Osteoblast (primary cell): ENCODE data around the gene NAV2. TPM values are rescaled to one million over a fixed set of nuclear protein-coding genes. Genes with fewer than 3 reads are reported as not detected.

Experiments
- DNase-seq: peaks from one replicate; pipeline ENCODE4 v3.0.0; 2011; ENCODE audit warnings: low spot score, mixed read lengths; ENCODE audit not compliant: insufficient read length; ENCODE audit errors: missing footprints
- H2AFZ ChIP-seq: 2 replicates; pipeline ENCODE4 v1.6.0; 2011; ENCODE audit warnings: mild to moderate bottlenecking, low read length
- H3K27ac ChIP-seq: 2 replicates; pipeline ENCODE4 v1.5.1; 2011; ENCODE audit warnings: mild to moderate bottlenecking, low read depth, low read length, moderate library complexity
- H3K27me3 ChIP-seq: 2 replicates; pipeline ENCODE4 v1.6.0; 2012; ENCODE audit warnings: mild to moderate bottlenecking, control low read depth, inconsistent platforms, low read length, moderate library complexity; ENCODE audit not compliant: insufficient read depth
- H3K36me3 ChIP-seq: 2 replicates; pipeline ENCODE4 v1.5.1; 2011; ENCODE audit warnings: mild to moderate bottlenecking, low read length, control low read depth, moderate library complexity; ENCODE audit not compliant: insufficient read depth
- H3K4me1 ChIP-seq: 2 replicates; pipeline ENCODE4 v1.5.1; 2011; ENCODE audit warnings: mild to moderate bottlenecking, low read length, control low read depth, moderate library complexity; ENCODE audit not compliant: insufficient read depth
- H3K4me2 ChIP-seq: 2 replicates; pipeline ENCODE4 v1.6.0; 2011; ENCODE audit warnings: mild to moderate bottlenecking, low read length; ENCODE audit not compliant: insufficient read depth
- H3K4me3 ChIP-seq: fragments of 200-600 bp; sonication (generic); 3 replicates; pipeline ENCODE4 v1.5.1; 2012; ENCODE audit warnings: mild to moderate bottlenecking, low read length, inconsistent platforms; ENCODE audit not compliant: insufficient read depth
- H3K79me2 ChIP-seq: 2 replicates; pipeline ENCODE4 v1.6.0; 2012; ENCODE audit warnings: mild to moderate bottlenecking, low read length, control low read depth, inconsistent platforms; ENCODE audit not compliant: insufficient read depth
- H3K9me3 ChIP-seq: 2 replicates; pipeline ENCODE4 v1.5.1; 2011; ENCODE audit warnings: low read depth, low read length, control low read depth
- H4K20me1 ChIP-seq: 2 replicates; pipeline ENCODE4 v1.6.0; 2012; ENCODE audit warnings: mild to moderate bottlenecking, low read length, control low read depth; ENCODE audit not compliant: insufficient read depth
- total RNA-seq: library from RNA; depleted of rRNA; stranded (reverse); fragments of >200 nt; gene quantifications from 2 replicates; pipeline ENCODE4 v1.2.3, GENCODE V29; 2012
- TF ChIP-seq, protein P1 (sequence below): IDR thresholded peaks from 2 replicates; pipeline ENCODE4 v1.5.1; 2011; ENCODE audit warnings: mild to moderate bottlenecking, low read depth, low read length, moderate library complexity; ENCODE audit errors: extremely low read depth

NAV2 gene
- total RNA-seq, 1 donor = 8.7 TPM

DNA sequence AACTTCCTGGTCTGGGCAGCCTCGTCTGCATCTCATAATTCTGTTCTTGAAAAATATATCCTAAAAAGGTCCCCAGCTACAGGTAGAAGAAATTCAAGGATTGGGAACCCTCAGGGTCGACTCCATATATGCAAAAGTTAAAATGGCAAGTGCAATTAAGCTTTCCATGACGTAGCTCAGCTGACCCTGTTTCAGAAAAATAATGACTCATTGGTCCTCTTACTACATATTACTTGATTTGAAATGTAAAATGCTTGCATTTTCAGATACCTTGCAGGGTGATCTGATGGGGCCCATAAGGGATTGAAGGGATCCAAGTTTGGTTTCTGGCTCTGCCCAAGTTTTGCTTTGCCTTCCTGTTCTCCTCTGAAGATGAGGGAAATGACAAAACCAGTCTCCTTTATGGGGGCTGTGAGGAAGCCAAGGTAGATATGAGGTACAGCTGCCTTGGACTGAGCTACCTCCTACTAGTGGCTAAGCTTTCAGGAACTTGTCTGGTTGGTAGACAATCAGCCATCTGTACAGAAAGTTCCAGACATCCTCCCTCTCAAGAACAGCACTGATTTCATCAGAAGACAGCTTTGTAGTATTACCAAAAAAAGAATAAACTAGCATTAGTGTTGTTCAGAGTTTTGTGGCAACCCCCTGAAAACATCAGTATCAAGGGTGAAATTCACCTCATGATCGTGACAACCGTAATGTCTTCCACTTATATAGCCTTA, 270.3 kb downstream of the NAV2 start:
- H3K9me3 ChIP-seq = no peaks in the 10 kb centered on the region
- no peaks in the 10 kb centered on the region for H4K20me1 ChIP-seq
- DNase-seq = no peak
- no peaks in the 10 kb centered on the region for H3K27me3 ChIP-seq
- H3K27ac ChIP-seq = peak overlapping the region; percentile 47
- no peak overlapping the region for H3K4me3 ChIP-seq
- H3K36me3 ChIP-seq = peaks cover 4% of the 10 kb centered on the region
- peaks cover 47% of the 10 kb centered on the region for H3K79me2 ChIP-seq
- no peak overlapping the region for H3K4me2 ChIP-seq
- TF ChIP-seq, protein P1, sequence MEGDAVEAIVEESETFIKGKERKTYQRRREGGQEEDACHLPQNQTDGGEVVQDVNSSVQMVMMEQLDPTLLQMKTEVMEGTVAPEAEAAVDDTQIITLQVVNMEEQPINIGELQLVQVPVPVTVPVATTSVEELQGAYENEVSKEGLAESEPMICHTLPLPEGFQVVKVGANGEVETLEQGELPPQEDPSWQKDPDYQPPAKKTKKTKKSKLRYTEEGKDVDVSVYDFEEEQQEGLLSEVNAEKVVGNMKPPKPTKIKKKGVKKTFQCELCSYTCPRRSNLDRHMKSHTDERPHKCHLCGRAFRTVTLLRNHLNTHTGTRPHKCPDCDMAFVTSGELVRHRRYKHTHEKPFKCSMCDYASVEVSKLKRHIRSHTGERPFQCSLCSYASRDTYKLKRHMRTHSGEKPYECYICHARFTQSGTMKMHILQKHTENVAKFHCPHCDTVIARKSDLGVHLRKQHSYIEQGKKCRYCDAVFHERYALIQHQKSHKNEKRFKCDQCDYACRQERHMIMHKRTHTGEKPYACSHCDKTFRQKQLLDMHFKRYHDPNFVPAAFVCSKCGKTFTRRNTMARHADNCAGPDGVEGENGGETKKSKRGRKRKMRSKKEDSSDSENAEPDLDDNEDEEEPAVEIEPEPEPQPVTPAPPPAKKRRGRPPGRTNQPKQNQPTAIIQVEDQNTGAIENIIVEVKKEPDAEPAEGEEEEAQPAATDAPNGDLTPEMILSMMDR = no peak
- H2AFZ ChIP-seq = no peak overlapping the region
- H3K4me1 ChIP-seq = peaks cover 43% of the 10 kb centered on the region

DNA sequence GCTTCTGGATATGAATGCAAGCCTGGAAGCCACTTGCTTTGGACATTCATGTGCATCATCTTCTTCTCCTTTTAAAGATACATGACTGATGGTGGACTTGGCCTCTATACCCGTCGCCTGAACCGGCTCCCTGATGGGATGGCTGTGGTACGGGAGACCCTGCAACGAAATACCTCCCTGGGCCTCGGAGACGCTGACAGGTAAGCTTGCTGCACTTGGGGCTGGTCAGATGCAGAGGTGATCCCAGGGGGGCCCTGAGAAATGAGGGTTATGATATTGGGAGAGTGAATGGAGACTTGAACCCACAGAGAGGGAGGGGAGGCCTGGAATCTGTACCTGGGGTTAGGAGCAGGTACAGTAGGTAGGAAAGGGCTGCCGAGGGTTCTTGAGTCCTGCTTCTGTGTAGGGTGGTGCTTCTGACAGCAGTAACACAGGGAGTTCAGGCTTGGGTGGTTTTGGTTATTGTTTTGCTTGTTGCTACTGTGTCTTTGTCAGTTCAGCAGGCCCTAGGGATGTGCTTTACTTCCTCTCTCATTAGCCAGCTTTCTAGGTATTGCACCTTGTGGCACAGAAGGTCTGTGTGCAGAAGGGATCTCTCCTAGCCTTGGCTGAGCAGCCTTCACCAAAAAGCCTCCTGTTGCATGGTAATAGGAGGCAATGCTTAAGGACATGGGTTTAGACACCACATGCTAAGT, 271.6 kb downstream of the NAV2 start:
- Histone ChIP-seq H3K4me3 (no peak overlapping the region), H3K27me3 (no peaks in the 10 kb centered on the region), H3K27ac (no peak overlapping the region), H4K20me1 (no peaks in the 10 kb centered on the region), H3K79me2 (peaks cover 41% of the 10 kb centered on the region), H3K4me1 (peaks cover 46% of the 10 kb centered on the region), H3K36me3 (peaks cover 6% of the 10 kb centered on the region), H3K9me3 (no peaks in the 10 kb centered on the region), H2AFZ (no peak overlapping the region), H3K4me2 (no peak overlapping the region)
- TF ChIP-seq, protein P1 = no peak
- no peak for DNase-seq

DNA sequence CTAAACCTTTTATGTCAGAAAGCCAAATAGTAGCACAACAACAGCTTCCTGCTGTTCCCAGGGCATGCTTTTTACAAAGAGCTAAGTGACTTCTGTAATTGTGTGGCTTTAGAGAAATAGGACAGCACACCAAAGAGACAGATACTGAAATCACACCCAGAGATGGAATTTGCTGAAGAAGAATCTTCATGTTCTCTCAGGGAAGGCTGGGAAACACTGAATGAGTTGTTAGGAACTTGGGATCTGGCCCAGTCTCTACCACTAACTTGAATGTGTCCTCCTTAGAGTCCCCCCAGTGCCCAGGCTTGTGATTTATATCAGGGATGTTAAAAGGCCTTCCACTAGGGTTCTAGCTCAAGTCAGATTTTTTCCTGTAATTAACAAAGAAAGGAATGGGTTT, 272.5 kb downstream of the NAV2 start:
- no peaks in the 10 kb centered on the region for H3K27me3 ChIP-seq
- H3K4me1 ChIP-seq = peaks cover 40% of the 10 kb centered on the region
- peak overlapping the region; percentile 11 for H3K27ac ChIP-seq
- no peaks in the 10 kb centered on the region for H4K20me1 ChIP-seq
- no peak overlapping the region for H3K4me2 ChIP-seq
- H3K9me3 ChIP-seq = no peaks in the 10 kb centered on the region
- no peak overlapping the region for H3K4me3 ChIP-seq
- DNase-seq = peak; percentile 25
- H3K79me2 ChIP-seq = peaks cover 36% of the 10 kb centered on the region
- H2AFZ ChIP-seq = no peak overlapping the region
- TF ChIP-seq, protein P1 = no peak
- peaks cover 14% of the 10 kb centered on the region for H3K36me3 ChIP-seq

DNA sequence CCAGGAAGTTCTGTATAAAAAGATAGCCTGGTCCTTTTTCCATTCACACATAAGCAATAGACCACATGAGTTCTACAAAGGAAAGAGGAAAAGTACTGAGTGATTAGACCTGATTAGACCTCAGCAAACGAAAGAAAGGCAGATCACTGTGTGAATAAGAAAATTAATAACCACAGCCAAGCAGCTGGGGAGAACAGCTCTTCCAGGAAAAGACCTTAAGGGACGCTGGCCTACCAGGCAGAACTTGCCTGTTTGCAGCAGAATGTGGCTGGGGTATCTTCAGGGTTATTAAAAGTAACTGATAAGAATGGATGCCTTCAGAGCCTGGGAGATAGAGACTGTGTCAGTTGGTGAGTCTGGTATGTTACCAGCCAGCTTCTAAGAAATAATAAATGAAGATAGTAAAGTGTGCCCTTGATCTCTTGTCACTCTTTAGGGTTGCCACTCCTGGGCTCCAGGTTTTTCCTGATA, 274.7 kb downstream of the NAV2 start:
- peaks cover 24% of the 10 kb centered on the region for H3K4me1 ChIP-seq
- DNase-seq = no peak
- H3K79me2 ChIP-seq = peaks cover 32% of the 10 kb centered on the region
- H3K4me3 ChIP-seq = no peak overlapping the region
- no peaks in the 10 kb centered on the region for H3K27me3 ChIP-seq
- no peaks in the 10 kb centered on the region for H3K9me3 ChIP-seq
- TF ChIP-seq, protein P1 = no peak
- H4K20me1 ChIP-seq = no peaks in the 10 kb centered on the region
- peaks cover 15% of the 10 kb centered on the region for H3K36me3 ChIP-seq
- H2AFZ ChIP-seq = no peak overlapping the region
- no peak overlapping the region for H3K4me2 ChIP-seq
- peak overlapping the region; percentile 80 for H3K27ac ChIP-seq
